Smooth muscle cell of the brain vasculature (primary cell): ENCODE results near the gene ZC3HAV1.
"Not testable (repeated sequence)": the region's sequence is repeated elsewhere in the genome, so short reads cannot be mapped to it uniquely, and the experiment has no call there.

ENCODE experiments used
- DNase-seq: peaks from one replicate; pipeline ENCODE4 v3.0.0-alpha.2; 2012; ENCODE audit warnings: low read depth, low spot score

The ZC3HAV1 gene

GRCh38 chr7:139087212-139087611, 22.3 kb downstream of the ZC3HAV1 start:
- no peak for DNase-seq

- no peak for DNase-seq
Observed at GRCh38 chr7:139086454-139086853, 23.1 kb downstream of the ZC3HAV1 start.

- no peak for DNase-seq
Observed at GRCh38 chr7:139084709-139085108, 24.8 kb downstream of the ZC3HAV1 start.

- no peak for DNase-seq
Observed at GRCh38 chr7:139081584-139081983, 27.9 kb downstream of the ZC3HAV1 start.

GRCh38 chr7:139080905-139081304, 28.6 kb downstream of the ZC3HAV1 start:
- DNase-seq = no peak

GRCh38 chr7:139079861-139080260, 29.7 kb downstream of the ZC3HAV1 start:
- no peak for DNase-seq

GRCh38 chr7:139078911-139079310, 30.6 kb downstream of the ZC3HAV1 start:
- DNase-seq = no peak

- DNase-seq = no peak
Observed at GRCh38 chr7:139078399-139078798, 31.1 kb downstream of the ZC3HAV1 start.

- not testable (repeated sequence) for DNase-seq
Observed at GRCh38 chr7:139077706-139078105, 31.8 kb downstream of the ZC3HAV1 start.

GRCh38 chr7:139075871-139076686, 33.4 kb downstream of the ZC3HAV1 start:
- no peak for DNase-seq

- DNase-seq = peak; percentile 45
Observed at GRCh38 chr7:139075031-139075652, 34.4 kb downstream of the ZC3HAV1 start.

- no peak for DNase-seq
Observed at GRCh38 chr7:139072796-139073195, 36.7 kb downstream of the ZC3HAV1 start.

- DNase-seq = no peak
Observed at GRCh38 chr7:139071680-139072079, 37.8 kb downstream of the ZC3HAV1 start.

GRCh38 chr7:139068544-139069399, 40.7 kb downstream of the ZC3HAV1 start:
- DNase-seq = no peak

GRCh38 chr7:139066315-139066714, 43.2 kb downstream of the ZC3HAV1 start:
- DNase-seq = no peak

GRCh38 chr7:139065323-139065722, 44.2 kb downstream of the ZC3HAV1 start:
- no peak for DNase-seq

GRCh38 chr7:139061416-139061815, 48.1 kb downstream of the ZC3HAV1 start:
- no peak for DNase-seq

- DNase-seq = no peak
Observed at GRCh38 chr7:139060695-139061237, 48.8 kb downstream of the ZC3HAV1 start.

GRCh38 chr7:139059905-139060304, 49.6 kb downstream of the ZC3HAV1 start:
- DNase-seq = no peak

GRCh38 chr7:139058943-139059342, 50.6 kb downstream of the ZC3HAV1 start:
- no peak for DNase-seq

- DNase-seq = no peak
Observed at GRCh38 chr7:139055674-139056073, 53.8 kb downstream of the ZC3HAV1 start.

- DNase-seq = not testable (repeated sequence)
Observed at GRCh38 chr7:139054656-139055055, 54.9 kb downstream of the ZC3HAV1 start.
